ENCODE data around the gene RNF138.

RNF138 gene

DNA sequence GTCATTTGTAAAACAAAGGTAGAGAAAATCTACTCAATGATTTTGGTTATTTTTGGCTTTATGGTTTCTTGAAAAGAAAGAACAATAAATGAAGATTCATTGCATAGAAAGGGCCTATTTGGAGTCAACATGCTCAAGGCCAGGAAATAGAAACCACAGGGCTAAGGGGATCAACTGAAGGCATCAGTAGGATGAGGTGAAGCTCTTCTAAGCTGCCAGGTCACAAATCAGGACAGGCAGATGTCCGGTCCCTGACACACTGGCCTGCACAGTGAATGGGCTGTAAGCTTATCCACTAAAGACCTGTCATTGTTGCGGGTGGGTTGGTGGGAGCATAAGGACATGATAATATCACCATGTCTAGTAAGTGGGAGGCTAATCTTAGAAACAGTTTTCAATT, 31.6 kb upstream of the RNF138 start:
- TF ChIP-seq, protein P1, sequence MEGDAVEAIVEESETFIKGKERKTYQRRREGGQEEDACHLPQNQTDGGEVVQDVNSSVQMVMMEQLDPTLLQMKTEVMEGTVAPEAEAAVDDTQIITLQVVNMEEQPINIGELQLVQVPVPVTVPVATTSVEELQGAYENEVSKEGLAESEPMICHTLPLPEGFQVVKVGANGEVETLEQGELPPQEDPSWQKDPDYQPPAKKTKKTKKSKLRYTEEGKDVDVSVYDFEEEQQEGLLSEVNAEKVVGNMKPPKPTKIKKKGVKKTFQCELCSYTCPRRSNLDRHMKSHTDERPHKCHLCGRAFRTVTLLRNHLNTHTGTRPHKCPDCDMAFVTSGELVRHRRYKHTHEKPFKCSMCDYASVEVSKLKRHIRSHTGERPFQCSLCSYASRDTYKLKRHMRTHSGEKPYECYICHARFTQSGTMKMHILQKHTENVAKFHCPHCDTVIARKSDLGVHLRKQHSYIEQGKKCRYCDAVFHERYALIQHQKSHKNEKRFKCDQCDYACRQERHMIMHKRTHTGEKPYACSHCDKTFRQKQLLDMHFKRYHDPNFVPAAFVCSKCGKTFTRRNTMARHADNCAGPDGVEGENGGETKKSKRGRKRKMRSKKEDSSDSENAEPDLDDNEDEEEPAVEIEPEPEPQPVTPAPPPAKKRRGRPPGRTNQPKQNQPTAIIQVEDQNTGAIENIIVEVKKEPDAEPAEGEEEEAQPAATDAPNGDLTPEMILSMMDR (IDR thresholded peaks at IDR 0.05; ENCODE audit: control insufficient read depth, insufficient read depth, low read depth, low read length, missing control alignments): no peak
- DNase-seq (ENCODE audit: low read depth): no peak
- H3K4me3 ChIP-seq (ENCODE audit: control insufficient read depth, low read depth, low read length): no peak overlapping the region

DNA sequence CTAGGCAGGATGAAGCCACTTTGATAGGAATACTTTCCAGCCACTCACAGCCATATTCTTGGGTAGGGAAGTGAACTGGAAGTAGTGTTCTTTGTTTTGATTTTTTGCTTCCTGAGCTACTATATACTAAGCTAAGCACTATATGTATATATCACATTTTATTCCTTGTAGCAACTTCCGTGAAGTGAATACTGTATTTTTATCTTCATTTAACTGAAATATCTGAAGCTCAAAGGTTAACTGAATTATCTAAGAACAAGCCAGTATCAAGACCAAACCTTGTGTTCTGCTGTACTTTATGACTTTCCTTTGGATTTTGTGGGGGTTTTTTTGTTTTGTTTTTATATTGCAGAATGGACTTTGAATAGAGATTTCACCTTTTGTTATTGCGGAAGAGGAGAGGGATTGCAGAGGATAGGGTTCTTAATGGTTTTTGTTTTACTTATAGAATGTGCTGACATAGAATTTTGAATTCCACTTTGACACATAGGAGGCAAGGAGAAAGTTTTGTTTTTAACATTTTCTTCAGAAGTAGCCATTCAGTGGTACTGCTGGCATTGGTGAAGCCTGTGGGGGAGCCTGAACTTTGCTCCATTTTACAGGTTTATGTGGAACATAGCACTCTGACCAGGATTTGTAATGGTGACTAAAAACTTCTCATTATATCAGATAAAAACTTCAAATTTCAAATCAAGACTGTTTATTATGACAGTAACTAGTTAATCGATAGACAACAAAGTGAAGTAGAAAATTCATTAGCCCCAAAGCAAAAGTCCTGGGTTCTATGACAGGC, 24.1 kb upstream of the RNF138 start:
- DNase-seq (ENCODE audit: low read depth): no peak
- no peak overlapping the region for H3K4me3 ChIP-seq (ENCODE audit: control insufficient read depth, low read depth, low read length)
- TF ChIP-seq, protein P1 (IDR thresholded peaks at IDR 0.05; ENCODE audit: control insufficient read depth, insufficient read depth, low read depth, low read length, missing control alignments): no peak

DNA sequence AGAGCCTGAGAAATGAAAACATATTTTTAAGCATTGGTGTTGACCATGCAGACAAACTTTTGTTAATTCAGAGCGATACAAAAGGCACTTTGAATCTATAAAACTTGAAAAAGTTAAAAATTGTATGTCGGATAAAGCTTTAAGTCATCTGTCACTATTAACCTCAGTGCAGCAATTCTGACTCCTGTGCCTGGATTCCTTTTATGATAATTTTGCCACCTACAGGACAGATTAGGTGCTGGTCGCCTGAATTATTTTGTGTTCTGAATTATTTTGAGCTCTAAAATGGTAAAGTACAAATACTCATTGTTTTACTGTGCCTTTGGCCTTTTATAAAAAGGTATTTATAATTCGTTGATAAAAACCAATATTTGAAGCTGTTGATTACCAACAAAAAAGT, 19.4 kb upstream of the RNF138 start:
- no peak overlapping the region for H3K4me3 ChIP-seq (ENCODE audit: control insufficient read depth, low read depth, low read length)
- TF ChIP-seq, protein P1 (IDR thresholded peaks at IDR 0.05; ENCODE audit: control insufficient read depth, insufficient read depth, low read depth, low read length, missing control alignments): no peak
- DNase-seq (ENCODE audit: low read depth): no peak

DNA sequence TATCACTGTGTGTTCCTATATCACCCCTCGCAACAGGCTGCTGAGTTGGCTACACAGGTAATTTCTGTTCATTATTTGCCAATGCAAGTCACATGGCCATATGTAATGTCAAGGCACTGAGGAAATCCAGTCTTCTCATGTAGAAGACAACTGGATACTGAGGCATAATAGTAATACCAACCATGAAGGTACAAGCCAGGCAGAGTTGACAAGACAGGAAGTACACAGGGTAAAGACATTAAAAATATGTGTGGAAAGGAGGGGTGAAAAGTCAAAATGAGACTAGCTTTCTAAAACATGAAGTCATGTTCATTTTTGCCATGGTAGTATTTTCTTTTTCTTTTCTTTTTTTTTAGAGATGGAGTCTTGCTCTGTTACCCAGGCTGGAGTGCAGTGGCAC, 17.5 kb upstream of the RNF138 start:
- TF ChIP-seq, protein P1 (IDR thresholded peaks at IDR 0.05; ENCODE audit: control insufficient read depth, insufficient read depth, low read depth, low read length, missing control alignments): no peak
- no peak for DNase-seq (ENCODE audit: low read depth)
- H3K4me3 ChIP-seq (ENCODE audit: control insufficient read depth, low read depth, low read length): no peak overlapping the region

DNA sequence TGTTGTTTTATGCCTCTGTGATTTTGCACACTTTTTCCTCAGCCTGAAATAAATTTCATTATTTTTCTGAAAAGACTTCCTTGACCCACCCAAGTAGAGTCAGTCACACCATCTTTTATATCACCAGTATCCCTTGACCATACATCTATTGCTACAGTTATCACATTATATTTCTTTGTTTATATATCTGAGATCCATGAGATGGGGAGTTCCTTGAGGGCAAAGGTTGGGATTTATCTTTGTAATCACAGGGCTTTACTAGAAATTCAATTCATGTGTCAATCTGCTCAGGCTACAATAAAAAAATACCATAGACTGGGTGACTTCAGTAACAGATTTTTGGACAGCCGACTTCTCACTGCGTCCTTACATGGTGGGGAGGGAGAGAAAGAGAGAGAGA, 12.8 kb upstream of the RNF138 start:
- no peak for DNase-seq (ENCODE audit: low read depth)
- TF ChIP-seq, protein P1 (IDR thresholded peaks at IDR 0.05; ENCODE audit: control insufficient read depth, insufficient read depth, low read depth, low read length, missing control alignments): no peak
- H3K4me3 ChIP-seq (ENCODE audit: control insufficient read depth, low read depth, low read length): no peak overlapping the region

DNA sequence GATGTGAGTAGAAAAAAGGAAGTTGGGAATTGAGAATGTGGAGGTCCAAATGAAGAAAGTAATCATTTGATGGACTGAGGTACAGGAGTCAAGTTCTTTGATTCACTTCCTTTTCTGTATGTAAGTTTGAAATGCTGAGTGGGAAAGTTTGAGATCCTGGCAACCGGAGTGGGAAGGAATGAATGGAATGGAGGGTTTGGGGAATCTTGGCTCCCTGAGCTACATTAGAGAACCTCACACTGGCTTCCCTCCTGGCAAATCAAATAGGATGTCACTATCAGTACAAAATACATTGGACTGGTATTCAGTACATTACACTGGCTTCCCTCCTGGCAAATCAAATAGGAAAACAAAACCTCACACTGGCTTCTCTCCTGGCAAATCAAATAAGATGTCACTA, 9.8 kb upstream of the RNF138 start:
- H3K4me3 ChIP-seq (ENCODE audit: control insufficient read depth, low read depth, low read length): no peak overlapping the region
- DNase-seq (ENCODE audit: low read depth): no peak
- TF ChIP-seq, protein P1 (IDR thresholded peaks at IDR 0.05; ENCODE audit: control insufficient read depth, insufficient read depth, low read depth, low read length, missing control alignments): no peak

All from AG09309 (cell line).